Activated CD4-positive, CD25-positive, alpha-beta regulatory T cell treated with anti-CD3 and anti-CD28 coated beads, Interleukin-2, amount 50 U/mL, for 72 hours (primary cell): ENCODE results near the gene PGPEP1.

Source experiments
- DNase-seq: peaks from one replicate; pipeline ENCODE4 v3.0.0; 2021

The PGPEP1 gene

GRCh38 chr19:18340190-18340989 is at the start of gene PGPEP1:
Gene PGPEP1, plus strand, starts transcription at chr19:18340598. Its CDS starts 84 bp downstream, at chr19:18340682.
- DNase-seq, result peak; percentile 80

GRCh38 chr19:18291019-18291524 is 49.3 kb upstream of the PGPEP1 start:
- no peak for DNase-seq

GRCh38 chr19:18291590-18292461 is 48.6 kb upstream of the PGPEP1 start:
- DNase-seq, result peak; percentile 73

- no peak for DNase-seq
These were observed 48.0 kb upstream of the PGPEP1 start for GRCh38 chr19:18292462-18292809.

- peak; percentile 68 for DNase-seq
These were observed 47.4 kb upstream of the PGPEP1 start for GRCh38 chr19:18292810-18293641.

GRCh38 chr19:18293642-18294466 is 46.5 kb upstream of the PGPEP1 start:
- DNase-seq, result no peak

- peak; percentile 87 for DNase-seq
These were observed 45.9 kb upstream of the PGPEP1 start for GRCh38 chr19:18294467-18294864.

GRCh38 chr19:18295034-18295451 is 45.4 kb upstream of the PGPEP1 start:
- no peak for DNase-seq

GRCh38 chr19:18297308-18297707 is 43.1 kb upstream of the PGPEP1 start:
- no peak for DNase-seq

- no peak for DNase-seq
These were observed 41.8 kb upstream of the PGPEP1 start for GRCh38 chr19:18298601-18299000.

GRCh38 chr19:18299654-18300053 is 40.7 kb upstream of the PGPEP1 start:
- no peak for DNase-seq

GRCh38 chr19:18300930-18301717 is 39.3 kb upstream of the PGPEP1 start:
- no peak for DNase-seq

- DNase-seq, result no peak
These were observed 38.7 kb upstream of the PGPEP1 start for GRCh38 chr19:18301718-18302111.

- DNase-seq, result no peak
These were observed 36.3 kb upstream of the PGPEP1 start for GRCh38 chr19:18304208-18304457.

- DNase-seq, result peak; percentile 76
These were observed 35.7 kb upstream of the PGPEP1 start for GRCh38 chr19:18304458-18305310.

GRCh38 chr19:18306209-18306887 is 34.0 kb upstream of the PGPEP1 start:
- no peak for DNase-seq

GRCh38 chr19:18306888-18307260 is 33.5 kb upstream of the PGPEP1 start:
- no peak for DNase-seq

GRCh38 chr19:18307271-18307681 is 33.1 kb upstream of the PGPEP1 start:
- no peak for DNase-seq

- DNase-seq, result no peak
These were observed 32.1 kb upstream of the PGPEP1 start for GRCh38 chr19:18308051-18308947.
